GM19467 (cell line): ENCODE data around the gene CFAP46.

ENCODE experiments used
- ATAC-seq: cut with Tn5 transposase; IDR thresholded peaks from one replicate; pipeline ENCODE4 v1.9.1; 2021; ENCODE audit warnings: mild to moderate bottlenecking, moderate library complexity; ENCODE audit not compliant: unreplicated experiment

CFAP46 gene

GRCh38 chr10:132865851-132866600, 76.3 kb downstream of the CFAP46 start:
- ATAC-seq: no peak

- no peak for ATAC-seq
Observed at GRCh38 chr10:132865171-132865631, 77.2 kb downstream of the CFAP46 start.

GRCh38 chr10:132862485-132863420, 79.6 kb downstream of the CFAP46 start:
- no peak for ATAC-seq

GRCh38 chr10:132861884-132862461, 80.4 kb downstream of the CFAP46 start:
- no peak for ATAC-seq

GRCh38 chr10:132861116-132861691, 81.2 kb downstream of the CFAP46 start:
- no peak for ATAC-seq

- no peak for ATAC-seq
Observed at GRCh38 chr10:132860532-132860931, 81.8 kb downstream of the CFAP46 start.

GRCh38 chr10:132859084-132859855, 83.1 kb downstream of the CFAP46 start:
- ATAC-seq: no peak

- no peak for ATAC-seq
Observed at GRCh38 chr10:132858121-132859081, 84.0 kb downstream of the CFAP46 start.

- no peak for ATAC-seq
Observed at GRCh38 chr10:132856869-132857524, 85.4 kb downstream of the CFAP46 start.

- ATAC-seq: no peak
Observed at GRCh38 chr10:132855889-132856288, 86.5 kb downstream of the CFAP46 start.

GRCh38 chr10:132851451-132851850, 90.9 kb downstream of the CFAP46 start:
- ATAC-seq: no peak

- no peak for ATAC-seq
Observed at GRCh38 chr10:132850896-132851295, 91.5 kb downstream of the CFAP46 start.

GRCh38 chr10:132850246-132850645, 92.1 kb downstream of the CFAP46 start:
- ATAC-seq: no peak

- no peak for ATAC-seq
Observed at GRCh38 chr10:132849546-132850031, 92.8 kb downstream of the CFAP46 start.

GRCh38 chr10:132848951-132849545, 93.3 kb downstream of the CFAP46 start:
- no peak for ATAC-seq

GRCh38 chr10:132848291-132848701, 94.1 kb downstream of the CFAP46 start:
- ATAC-seq: no peak

GRCh38 chr10:132847856-132848255, 94.5 kb downstream of the CFAP46 start:
- ATAC-seq: no peak

- ATAC-seq: no peak
Observed at GRCh38 chr10:132847416-132847777, 95.0 kb downstream of the CFAP46 start.
